Karpas-422 (cell line): ENCODE data around the gene TACC3. TPM values are rescaled to one million over a fixed set of nuclear protein-coding genes. Genes with fewer than 3 reads are reported as not detected.

Source experiments
- DNase-seq: peaks from one replicate; pipeline ENCODE4 v3.0.0-alpha.2; 2015
- H2AFZ ChIP-seq: fragments of 200-600 bp; sonication (generic); 2 replicates; pipeline ENCODE4 v1.6.1; 2014; ENCODE audit warnings: antibody characterized with exemption, low read length, mixed read lengths
- H3K27ac ChIP-seq: fragments of 200-600 bp; sonication (generic); 2 replicates; pipeline ENCODE4 v1.5.1; 2014; ENCODE audit warnings: mild to moderate bottlenecking, low read length, moderate library complexity
- H3K27me3 ChIP-seq: fragments of 200-600 bp; sonication (generic); 2 replicates; pipeline ENCODE4 v1.6.1; 2014; ENCODE audit warnings: low read length, mixed read lengths
- H3K36me3 ChIP-seq: fragments of 200-600 bp; sonication (generic); 2 replicates; pipeline ENCODE4 v1.6.1; 2014; ENCODE audit warnings: low read length, mixed read lengths; ENCODE audit not compliant: insufficient read depth
- H3K4me1 ChIP-seq: fragments of 200-600 bp; sonication (generic); 2 replicates; pipeline ENCODE4 v1.6.1; 2014; ENCODE audit warnings: mild to moderate bottlenecking, low read length, mixed read lengths
- H3K4me2 ChIP-seq: fragments of 200-600 bp; sonication (generic); 2 replicates; pipeline ENCODE4 v1.6.1; 2014; ENCODE audit warnings: low read length, low read depth, mild to moderate bottlenecking; ENCODE audit not compliant: poor library complexity, severe bottlenecking
- H3K4me3 ChIP-seq: fragments of 200-600 bp; sonication (generic); 2 replicates; pipeline ENCODE4 v1.5.1; 2014; ENCODE audit warnings: mild to moderate bottlenecking, antibody characterized with exemption, low read length, mixed read lengths
- H3K79me2 ChIP-seq: fragments of 200-600 bp; sonication (generic); 2 replicates; pipeline ENCODE4 v1.6.1; 2014; ENCODE audit warnings: mild to moderate bottlenecking, low read length, mixed read lengths
- H3K9ac ChIP-seq: fragments of 200-600 bp; sonication (generic); 2 replicates; pipeline ENCODE4 v1.6.0; 2014; ENCODE audit warnings: low read length
- H3K9me2 ChIP-seq: fragments of 200-600 bp; sonication (generic), shearing (Covaris generic); replicated peaks from 2 replicates; pipeline ENCODE4 v1.6.0; 2014; ENCODE audit warnings: mild to moderate bottlenecking, low read length, moderate library complexity; ENCODE audit not compliant: insufficient read depth
- H3K9me3 ChIP-seq: fragments of 300-700, 200-600 bp; sonication (generic); 2 replicates; pipeline ENCODE4 v1.6.1; 2014; ENCODE audit warnings: low read length, mixed read lengths
- H4K20me1 ChIP-seq: fragments of 200-600 bp; sonication (generic); 2 replicates; pipeline ENCODE4 v1.6.1; 2014; ENCODE audit warnings: mild to moderate bottlenecking, antibody characterized with exemption, low read length, low read depth; ENCODE audit not compliant: insufficient read depth
- total RNA-seq: library from RNA; depleted of rRNA; stranded (reverse); fragments of >200 nt; shearing (Covaris generic); gene quantifications from 2 replicates; pipeline ENCODE4 v1.2.3, GENCODE V29; 2014; ENCODE audit warnings: low replicate concordance

Gene TACC3
- total RNA-seq, 1 experiment from 2014 or later: 22.0 TPM

DNA sequence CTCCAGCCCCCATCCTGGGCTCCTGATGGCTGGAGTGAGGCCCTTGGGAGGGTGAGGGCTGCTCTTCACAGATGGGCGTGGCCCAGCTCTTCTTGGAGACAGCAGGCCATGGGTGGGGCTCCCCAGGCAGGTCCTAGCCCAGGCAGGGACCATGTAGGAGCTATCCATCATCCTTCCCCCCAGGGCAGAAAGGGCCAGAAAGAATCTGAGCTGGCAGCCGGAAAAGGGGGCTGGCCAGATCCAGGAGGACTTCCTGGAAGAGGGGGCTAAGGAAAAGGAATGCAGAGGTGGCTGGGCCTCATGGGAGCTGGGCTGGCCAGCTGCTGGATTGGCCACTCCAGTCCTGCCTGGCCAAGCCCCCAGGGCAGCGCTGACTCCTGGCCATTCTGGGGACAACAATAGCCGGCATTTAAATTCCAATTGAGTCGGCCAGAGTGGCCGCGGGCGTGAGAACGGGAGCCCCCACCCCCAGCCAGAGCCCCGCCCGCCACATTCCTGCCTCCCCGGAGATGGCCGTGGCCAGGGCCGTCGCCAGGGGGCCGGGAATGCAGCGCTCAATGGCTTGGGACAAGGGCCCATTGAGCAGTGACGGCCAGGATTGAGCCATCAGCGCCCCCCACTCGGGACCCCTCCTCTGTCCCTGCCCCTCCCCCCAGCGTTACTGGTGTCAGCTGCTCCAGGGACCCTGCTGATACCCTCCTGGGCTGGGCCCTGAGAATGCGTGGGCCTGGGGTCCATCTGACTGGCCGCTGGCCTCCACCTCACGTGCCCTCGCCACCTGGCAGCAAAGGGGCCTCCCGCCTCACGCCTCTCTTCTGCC, 56.7 kb downstream of the TACC3 start:
- Histone ChIP-seq H3K4me2 (no peak overlapping the region), H3K4me1 (peaks cover 17% of the 10 kb centered on the region), H3K27me3 (no peaks in the 10 kb centered on the region), H3K9me3 (no peaks in the 10 kb centered on the region), H3K9ac (no peak overlapping the region), H3K27ac (no peak overlapping the region), H4K20me1 (peaks cover 4% of the 10 kb centered on the region; the same call in 1 of the 2 replicates), H3K36me3 (no peaks in the 10 kb centered on the region), H3K79me2 (no peaks in the 10 kb centered on the region), H2AFZ (no peak overlapping the region), H3K9me2 (no peaks in the 10 kb centered on the region), H3K4me3 (no peak overlapping the region)
- no peak for DNase-seq

DNA sequence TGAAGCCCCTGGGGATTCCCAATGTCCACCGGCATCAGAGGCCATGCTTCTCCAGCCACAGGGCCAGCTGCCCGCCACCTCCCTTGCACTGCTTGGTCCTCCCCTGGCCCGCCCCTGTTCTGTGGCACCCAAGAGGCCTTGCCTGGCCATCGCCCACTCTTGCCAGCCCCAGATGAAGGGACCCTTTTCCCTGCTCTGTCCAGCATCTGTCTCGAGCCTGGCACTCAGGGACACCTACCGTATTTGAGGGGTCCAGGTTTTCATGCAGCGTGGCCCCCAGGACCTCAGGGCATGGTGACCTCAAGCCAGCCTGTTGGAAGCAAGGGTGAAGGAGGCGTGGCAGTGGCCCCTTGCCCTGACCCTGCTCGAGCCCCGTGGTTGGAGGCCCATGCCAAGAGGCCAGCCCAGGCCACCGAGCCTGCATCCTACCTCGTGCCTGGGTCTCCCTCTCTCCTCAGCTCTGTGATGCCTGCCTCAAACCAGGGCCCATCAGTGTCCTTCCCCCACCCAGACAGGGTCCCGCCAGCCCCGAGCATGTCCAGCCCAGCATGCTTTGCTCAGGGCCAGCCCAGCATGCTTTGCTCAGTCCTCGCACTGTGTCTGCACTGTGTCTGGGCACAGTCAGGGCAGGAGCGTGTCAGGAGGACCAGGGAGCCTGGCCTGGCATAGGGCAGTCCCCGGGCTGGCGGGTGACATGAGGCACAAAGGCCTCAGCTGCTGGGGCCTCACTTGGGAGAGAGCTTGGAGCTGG, 57.5 kb downstream of the TACC3 start:
- Histone ChIP-seq H3K79me2 (no peaks in the 10 kb centered on the region), H3K4me1 (peaks cover 14% of the 10 kb centered on the region), H2AFZ (no peak overlapping the region), H3K4me2 (no peak overlapping the region), H3K4me3 (no peak overlapping the region), H3K27me3 (no peaks in the 10 kb centered on the region), H3K9me3 (no peaks in the 10 kb centered on the region), H4K20me1 (peaks cover 4% of the 10 kb centered on the region; the same call in 1 of the 2 replicates), H3K27ac (no peak overlapping the region), H3K9ac (no peak overlapping the region), H3K9me2 (no peaks in the 10 kb centered on the region), H3K36me3 (no peaks in the 10 kb centered on the region)
- DNase-seq: no peak

DNA sequence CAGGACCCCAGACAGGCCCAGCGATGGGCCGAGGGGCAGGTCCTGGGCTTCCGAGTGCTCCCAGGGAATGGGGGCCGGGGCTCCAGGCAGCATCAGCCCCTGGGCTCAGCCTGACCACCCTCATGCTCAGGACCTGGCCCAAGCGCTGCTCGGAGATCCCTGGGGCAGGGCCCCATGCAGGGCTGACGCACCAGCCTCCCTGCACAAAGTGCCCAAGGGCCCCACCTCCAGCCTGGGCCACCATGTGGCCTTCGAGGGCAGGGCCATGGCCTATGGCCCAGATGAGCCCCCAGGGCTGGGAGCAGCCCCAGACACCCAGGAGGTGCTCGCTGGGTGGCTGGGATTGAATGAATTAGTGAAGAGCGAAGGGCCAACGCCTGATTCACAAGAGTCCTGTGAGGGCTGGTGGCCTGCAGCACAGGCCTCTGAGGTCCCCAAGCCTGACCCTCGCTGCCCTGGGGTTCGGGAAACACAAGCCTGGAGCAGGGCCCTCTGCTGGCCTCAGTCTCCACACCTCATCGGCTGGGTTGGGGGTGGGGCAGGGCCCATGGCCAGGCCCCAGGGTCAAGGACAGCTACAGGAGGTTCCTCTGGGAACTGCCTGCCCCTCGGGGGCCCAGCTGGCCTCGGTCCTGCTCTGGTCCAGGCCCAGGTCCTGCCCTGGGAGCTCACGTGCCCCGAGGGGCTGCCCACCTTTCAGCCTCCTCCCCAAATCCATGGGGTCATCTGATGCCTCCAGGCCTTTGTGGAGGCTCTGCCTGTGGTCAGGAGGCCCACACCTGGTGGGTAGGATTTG, 58.5 kb downstream of the TACC3 start:
- H3K4me1 ChIP-seq: peaks cover 19% of the 10 kb centered on the region
- no peak overlapping the region for H3K4me3 ChIP-seq
- H3K4me2 ChIP-seq: no peak overlapping the region
- H2AFZ ChIP-seq: no peak overlapping the region
- H3K27ac ChIP-seq: no peak overlapping the region
- no peaks in the 10 kb centered on the region for H3K36me3 ChIP-seq
- H3K79me2 ChIP-seq: no peaks in the 10 kb centered on the region
- no peaks in the 10 kb centered on the region for H3K27me3 ChIP-seq
- peaks cover 4% of the 10 kb centered on the region; the same call in 1 of the 2 replicates for H4K20me1 ChIP-seq
- H3K9ac ChIP-seq: no peak overlapping the region
- DNase-seq: no peak
- no peaks in the 10 kb centered on the region for H3K9me3 ChIP-seq
- H3K9me2 ChIP-seq: no peaks in the 10 kb centered on the region

DNA sequence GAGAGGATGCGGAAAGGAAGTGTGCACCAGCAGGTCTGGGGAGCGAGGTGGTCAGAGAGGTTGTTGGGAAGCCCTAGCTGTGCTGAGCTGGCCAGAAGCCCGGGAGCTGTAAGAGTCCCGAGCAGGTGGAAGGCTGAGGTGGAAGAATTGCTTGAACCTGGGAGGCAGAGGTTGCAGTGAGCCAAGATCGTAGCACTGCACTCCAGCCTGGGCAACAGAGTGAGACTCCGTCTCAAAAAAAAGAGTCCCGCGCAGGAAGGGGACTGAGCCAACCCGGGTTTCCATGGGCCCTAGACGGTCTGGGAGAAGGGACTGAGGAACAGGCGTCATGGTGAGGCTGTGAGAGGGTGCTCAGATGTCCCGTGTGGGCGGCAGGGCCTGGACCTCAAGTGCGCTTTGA, 59.1 kb downstream of the TACC3 start:
- Histone ChIP-seq H3K4me2 (no peak overlapping the region), H4K20me1 (peaks cover 3% of the 10 kb centered on the region; the same call in 1 of the 2 replicates), H3K79me2 (no peaks in the 10 kb centered on the region), H3K9me2 (no peaks in the 10 kb centered on the region), H2AFZ (no peak overlapping the region), H3K4me3 (no peak overlapping the region), H3K4me1 (peaks cover 18% of the 10 kb centered on the region), H3K27ac (no peak overlapping the region), H3K36me3 (no peaks in the 10 kb centered on the region), H3K27me3 (no peaks in the 10 kb centered on the region), H3K9me3 (no peaks in the 10 kb centered on the region), H3K9ac (no peak overlapping the region)
- DNase-seq: no peak

DNA sequence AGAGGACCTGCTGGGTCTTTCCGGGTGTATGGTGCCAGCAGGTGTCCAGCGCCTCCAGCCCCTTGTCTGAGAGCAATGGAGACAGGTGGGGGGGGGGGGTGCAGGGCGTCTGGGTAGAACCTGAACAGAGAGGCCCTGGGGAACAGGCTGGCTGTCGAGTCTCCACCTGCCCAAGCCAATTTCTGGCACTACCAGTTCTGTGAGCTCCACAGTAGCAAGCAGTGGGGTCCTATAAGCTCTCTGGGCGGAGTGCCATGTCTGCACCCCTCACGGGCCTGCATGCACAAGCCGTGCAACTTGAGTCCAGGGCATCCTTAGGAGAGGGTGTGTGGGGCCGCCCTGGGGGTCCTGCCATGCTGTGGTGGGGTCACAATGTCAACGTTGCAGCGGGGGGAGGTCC, 61.7 kb downstream of the TACC3 start:
- H3K27me3 ChIP-seq: no peaks in the 10 kb centered on the region
- H3K36me3 ChIP-seq: no peaks in the 10 kb centered on the region
- H3K4me1 ChIP-seq: peaks cover 7% of the 10 kb centered on the region
- no peak overlapping the region for H2AFZ ChIP-seq
- no peaks in the 10 kb centered on the region for H3K79me2 ChIP-seq
- no peak overlapping the region for H3K4me2 ChIP-seq
- H3K27ac ChIP-seq: no peak overlapping the region
- H4K20me1 ChIP-seq: no peaks in the 10 kb centered on the region; the same call in 1 of the 2 replicates
- no peaks in the 10 kb centered on the region for H3K9me2 ChIP-seq
- no peaks in the 10 kb centered on the region for H3K9me3 ChIP-seq
- no peak overlapping the region for H3K4me3 ChIP-seq
- H3K9ac ChIP-seq: no peak overlapping the region
- DNase-seq: no peak

DNA sequence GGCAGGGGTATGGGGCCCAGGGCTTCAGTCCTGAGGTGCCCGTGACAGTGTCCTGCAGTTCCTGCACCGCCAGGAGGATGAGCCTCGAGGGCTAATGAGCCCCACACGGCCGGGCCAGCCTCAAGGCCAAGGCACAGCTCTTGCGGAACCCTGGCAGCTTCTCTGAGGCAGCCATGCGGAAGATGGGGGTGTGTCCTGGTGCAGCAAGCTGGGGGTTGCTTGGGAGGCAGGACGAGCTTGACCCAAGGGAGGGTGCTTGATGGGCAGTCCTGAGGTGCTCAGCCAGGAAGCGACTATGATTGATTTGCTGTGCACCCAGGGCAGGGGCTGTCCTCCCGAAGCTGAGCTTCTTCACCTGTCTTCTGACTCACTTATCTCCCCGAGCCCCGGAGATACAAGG, 62.6 kb downstream of the TACC3 start:
- no peaks in the 10 kb centered on the region; the same call in 1 of the 2 replicates for H4K20me1 ChIP-seq
- no peak overlapping the region for H2AFZ ChIP-seq
- H3K9me2 ChIP-seq: no peaks in the 10 kb centered on the region
- no peak overlapping the region for H3K4me3 ChIP-seq
- H3K4me2 ChIP-seq: no peak overlapping the region
- H3K27me3 ChIP-seq: no peaks in the 10 kb centered on the region
- H3K79me2 ChIP-seq: no peaks in the 10 kb centered on the region
- no peak overlapping the region for H3K9ac ChIP-seq
- H3K4me1 ChIP-seq: peaks cover 7% of the 10 kb centered on the region
- H3K9me3 ChIP-seq: no peaks in the 10 kb centered on the region
- H3K36me3 ChIP-seq: no peaks in the 10 kb centered on the region
- DNase-seq: peak; percentile 64
- H3K27ac ChIP-seq: no peak overlapping the region

DNA sequence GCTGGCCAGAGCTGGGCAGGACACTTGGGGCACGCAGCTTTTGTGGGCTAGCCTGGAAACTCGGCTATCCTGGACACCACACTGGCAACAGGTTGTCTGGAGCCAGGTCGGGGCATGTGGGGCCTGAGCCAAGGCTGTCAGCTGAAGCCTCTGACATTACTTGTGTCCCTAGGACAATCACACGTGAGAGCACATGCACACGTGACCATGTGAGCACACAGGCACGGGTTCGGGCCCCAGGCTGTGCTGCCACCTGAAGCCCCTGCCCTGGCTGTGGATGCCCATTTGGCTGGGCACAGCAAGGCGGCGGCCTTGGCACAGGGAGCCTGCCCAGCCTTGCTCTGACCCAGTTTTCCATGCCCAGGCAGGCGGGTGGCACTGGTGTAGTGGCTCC, 63.1 kb downstream of the TACC3 start:
- H3K79me2 ChIP-seq: no peaks in the 10 kb centered on the region
- H3K4me1 ChIP-seq: peaks cover 7% of the 10 kb centered on the region
- no peaks in the 10 kb centered on the region for H3K36me3 ChIP-seq
- H3K27ac ChIP-seq: no peak overlapping the region
- H4K20me1 ChIP-seq: no peaks in the 10 kb centered on the region; the same call in 1 of the 2 replicates
- no peak for DNase-seq
- H3K9me3 ChIP-seq: no peaks in the 10 kb centered on the region
- no peak overlapping the region for H2AFZ ChIP-seq
- no peaks in the 10 kb centered on the region for H3K9me2 ChIP-seq
- H3K4me2 ChIP-seq: no peak overlapping the region
- no peaks in the 10 kb centered on the region for H3K27me3 ChIP-seq
- H3K9ac ChIP-seq: no peak overlapping the region
- H3K4me3 ChIP-seq: no peak overlapping the region
